GM21737 (cell line): Measurements from ENCODE around the gene ATP6AP1.

ENCODE experiments used
- ATAC-seq: cut with Tn5 transposase; IDR thresholded peaks from one replicate; pipeline ENCODE4 v1.9.1; 2021; ENCODE audit warnings: mild to moderate bottlenecking, moderate library complexity; ENCODE audit not compliant: unreplicated experiment

ATP6AP1 gene

GRCh38 chrX:154426916-154427770 is 1.3 kb upstream of the ATP6AP1 start:
- ATAC-seq = no peak

GRCh38 chrX:154429711-154430110 is 1.2 kb downstream of the ATP6AP1 start:
- ATAC-seq = no peak

- no peak for ATAC-seq
Measured at GRCh38 chrX:154430479-154430878, 2.0 kb downstream of the ATP6AP1 start.

GRCh38 chrX:154430916-154431315 is 2.4 kb downstream of the ATP6AP1 start:
- ATAC-seq = no peak

- ATAC-seq = no peak
Measured at GRCh38 chrX:154431341-154431740, 2.9 kb downstream of the ATP6AP1 start.

- ATAC-seq = no peak
Measured at GRCh38 chrX:154432210-154432609, 3.7 kb downstream of the ATP6AP1 start.

GRCh38 chrX:154433605-154434004 is 5.1 kb downstream of the ATP6AP1 start:
- no peak for ATAC-seq

GRCh38 chrX:154434394-154435168 is 6.1 kb downstream of the ATP6AP1 start:
- ATAC-seq = no peak

- no peak for ATAC-seq
Measured at GRCh38 chrX:154435171-154435733, 6.8 kb downstream of the ATP6AP1 start.

- ATAC-seq = no peak
Measured at GRCh38 chrX:154436374-154436982, 8.0 kb downstream of the ATP6AP1 start.

- ATAC-seq = no peak
Measured at GRCh38 chrX:154436983-154437752, 8.7 kb downstream of the ATP6AP1 start, which contains the start of gene GDI1. Gene GDI1 (plus strand): TSS chrX:154437154. CDS start chrX:154437255, 101 bp downstream.

GRCh38 chrX:154437971-154438893 is 9.8 kb downstream of the ATP6AP1 start:
- no peak for ATAC-seq

- ATAC-seq = no peak
Measured at GRCh38 chrX:154439841-154440240, 11.4 kb downstream of the ATP6AP1 start.

- ATAC-seq = no peak
Measured at GRCh38 chrX:154440623-154441357, 12.3 kb downstream of the ATP6AP1 start.

- ATAC-seq = no peak
Measured at GRCh38 chrX:154441564-154441963, 13.1 kb downstream of the ATP6AP1 start.

GRCh38 chrX:154441984-154442707 is 13.7 kb downstream of the ATP6AP1 start:
- no peak for ATAC-seq

- no peak for ATAC-seq
Measured at GRCh38 chrX:154443479-154443910, 15.0 kb downstream of the ATP6AP1 start.
